GM21723 (cell line): Measurements from ENCODE around the gene SLC5A11.

Experiments
- ATAC-seq: cut with Tn5 transposase; IDR thresholded peaks from one replicate; pipeline ENCODE4 v1.9.1; 2021; ENCODE audit warnings: mild to moderate bottlenecking, moderate library complexity; ENCODE audit not compliant: unreplicated experiment

The SLC5A11 gene

DNA sequence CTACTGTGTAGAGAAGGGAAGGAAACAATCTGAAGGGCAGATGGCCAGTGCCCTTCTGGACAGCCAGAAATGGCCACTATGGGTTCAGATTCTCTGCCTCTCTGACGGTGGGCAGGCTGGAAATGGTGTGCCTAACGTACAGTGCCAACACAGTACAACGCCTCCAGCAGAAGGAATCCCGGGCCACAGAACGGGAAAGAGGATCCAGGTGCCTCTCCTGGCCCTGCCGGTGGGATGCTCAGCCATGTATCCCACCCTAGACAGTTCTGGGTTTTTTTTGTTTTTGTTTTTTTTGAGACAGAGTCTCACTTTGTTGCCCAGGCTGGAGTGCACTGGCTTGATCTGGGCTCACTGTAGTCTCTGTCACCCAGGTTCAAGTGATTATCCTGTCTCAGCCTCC, 71.5 kb downstream of the SLC5A11 start:
- ATAC-seq = no peak

DNA sequence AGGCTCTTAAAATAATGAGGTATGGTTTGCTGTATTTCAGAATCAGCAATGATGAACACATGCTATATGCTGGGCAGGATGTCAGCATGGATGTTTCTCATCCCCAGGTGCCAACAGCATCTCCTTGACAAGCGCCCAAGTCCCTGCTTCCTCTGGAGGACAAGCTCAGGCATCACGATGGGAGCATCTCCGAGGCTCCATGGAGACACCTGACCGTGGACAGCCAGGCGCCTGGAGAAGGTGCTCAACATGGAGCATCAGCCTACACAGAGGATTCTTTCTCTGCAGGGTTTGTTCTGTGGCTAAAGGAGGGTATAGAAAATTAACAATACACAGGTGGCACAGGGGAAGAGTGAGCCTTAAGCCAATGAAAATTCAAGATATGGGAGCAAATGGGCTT, 72.1 kb downstream of the SLC5A11 start:
- no peak for ATAC-seq

- no peak for ATAC-seq
These were observed 72.9 kb downstream of the SLC5A11 start for GRCh38 chr16:24918641-24919040.

- ATAC-seq = no peak
These were observed 73.8 kb downstream of the SLC5A11 start for GRCh38 chr16:24919536-24919935.

DNA sequence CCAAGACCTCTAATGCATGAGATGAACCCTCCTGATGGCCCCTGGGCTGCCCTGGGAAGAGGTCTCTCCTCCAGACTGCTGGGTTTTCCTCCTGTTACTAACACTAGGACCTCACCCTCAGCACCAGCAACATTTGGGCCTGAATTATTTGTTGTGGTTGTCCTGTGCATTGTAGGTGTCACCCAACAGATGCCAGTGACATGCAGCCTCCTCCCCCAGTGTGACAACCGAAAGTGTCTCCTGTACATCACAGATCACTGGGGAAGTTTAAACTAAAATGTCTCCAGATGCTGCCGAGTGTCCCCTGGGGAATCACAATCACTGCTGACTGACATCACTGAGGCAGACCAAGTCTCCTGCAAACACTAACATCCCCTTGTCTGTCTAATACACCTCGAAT, 74.8 kb downstream of the SLC5A11 start:
- no peak for ATAC-seq

DNA sequence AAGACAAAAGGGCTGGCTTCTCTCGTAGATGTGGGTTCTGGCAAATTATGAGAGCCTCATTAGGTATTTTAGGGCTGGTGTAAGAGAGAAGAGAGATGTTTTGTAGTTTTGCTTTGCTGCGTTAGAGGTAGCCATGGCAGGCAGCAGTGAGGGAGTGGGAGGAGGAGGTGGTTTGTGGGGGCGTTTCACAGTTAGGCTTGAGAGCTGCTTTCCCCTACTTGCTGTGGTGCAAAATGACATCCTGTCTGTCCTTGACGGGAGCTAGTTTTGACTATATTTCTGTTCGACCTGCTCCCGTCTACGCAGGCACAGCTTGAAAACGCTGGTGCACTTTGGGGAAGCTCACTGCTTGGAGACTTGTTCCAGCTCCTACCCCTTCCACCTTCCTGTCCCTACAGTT, 75.5 kb downstream of the SLC5A11 start:
- no peak for ATAC-seq

DNA sequence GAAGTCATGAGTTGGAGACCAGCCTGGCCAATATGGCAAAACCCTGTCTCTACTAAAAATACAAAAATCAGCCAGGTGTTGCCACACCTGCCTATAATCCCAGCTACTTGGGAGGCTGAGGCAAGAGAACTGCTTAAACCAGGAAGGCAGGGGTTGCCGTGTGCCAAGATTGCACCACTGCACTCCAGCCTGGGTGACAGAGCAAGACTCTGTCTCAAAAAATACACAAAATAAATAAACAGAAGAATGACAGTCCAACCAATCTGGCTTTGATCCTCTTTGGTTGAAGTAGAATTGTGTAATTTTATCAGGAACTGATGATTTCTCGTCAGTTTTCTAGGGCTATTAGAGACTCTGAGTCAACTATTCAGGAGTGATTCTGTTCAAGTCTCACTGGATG, 79.4 kb downstream of the SLC5A11 start:
- ATAC-seq = no peak

- no peak for ATAC-seq
These were observed 83.6 kb downstream of the SLC5A11 start for GRCh38 chr16:24929409-24929808.

DNA sequence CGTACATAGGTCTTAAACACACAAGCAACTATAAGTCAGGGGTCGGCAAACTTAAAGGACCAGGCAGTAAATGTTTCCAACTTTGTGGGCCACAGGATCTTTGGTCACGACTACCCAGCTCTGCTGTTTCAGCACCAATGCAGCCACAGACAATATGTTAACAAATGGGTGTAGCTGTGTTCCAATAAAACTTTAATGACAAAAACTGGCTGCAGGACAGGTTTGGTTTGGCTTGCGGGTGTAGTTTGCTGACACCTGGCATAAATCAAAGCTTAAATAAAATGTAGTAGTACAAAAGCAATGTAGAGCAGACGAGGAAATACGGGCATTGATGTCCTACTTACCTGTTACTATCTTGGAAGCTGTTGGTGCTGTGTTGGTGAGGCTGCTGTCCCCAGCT, 84.7 kb downstream of the SLC5A11 start:
- no peak for ATAC-seq

DNA sequence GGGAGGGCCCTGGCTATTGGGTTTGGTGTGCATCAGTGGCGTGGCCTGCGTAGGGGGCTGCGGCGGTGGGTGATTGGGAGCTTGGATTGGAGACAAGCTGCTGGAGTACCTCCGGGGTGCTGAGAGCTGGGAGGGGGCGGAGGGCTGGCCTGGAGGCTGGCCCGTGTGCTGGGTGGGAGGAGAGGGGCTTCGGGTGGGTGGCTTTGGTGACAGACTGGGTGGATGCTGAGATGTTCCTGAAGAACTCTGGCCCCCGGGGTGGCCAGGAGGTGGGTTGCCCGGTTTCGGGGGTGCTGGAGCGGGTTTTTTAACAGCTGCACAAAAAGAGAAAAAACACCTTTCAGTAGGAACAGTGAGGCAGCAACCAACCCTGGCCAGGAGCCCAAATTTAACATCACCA, 85.3 kb downstream of the SLC5A11 start:
- ATAC-seq = no peak

GRCh38 chr16:24935336-24935735, 89.6 kb downstream of the SLC5A11 start:
- no peak for ATAC-seq

DNA sequence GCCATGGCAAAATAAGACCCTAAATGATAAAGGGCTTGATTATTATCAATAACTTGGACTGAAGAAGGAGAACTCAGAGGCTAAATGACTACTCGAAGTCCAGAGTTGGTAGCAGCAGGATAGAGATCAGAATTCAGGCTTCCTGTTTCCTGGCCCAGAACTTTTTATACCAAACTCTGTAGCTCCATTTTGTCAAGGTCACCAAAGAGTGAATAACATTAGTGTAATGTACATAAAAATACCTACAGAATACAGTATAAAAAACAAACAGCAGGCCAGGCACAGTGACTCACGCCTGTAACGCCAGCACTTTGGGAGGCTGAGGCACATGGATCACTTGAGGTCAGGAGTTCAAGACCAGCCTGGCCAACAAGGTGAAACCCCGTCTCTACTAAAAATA, 90.4 kb downstream of the SLC5A11 start:
- ATAC-seq = no peak

DNA sequence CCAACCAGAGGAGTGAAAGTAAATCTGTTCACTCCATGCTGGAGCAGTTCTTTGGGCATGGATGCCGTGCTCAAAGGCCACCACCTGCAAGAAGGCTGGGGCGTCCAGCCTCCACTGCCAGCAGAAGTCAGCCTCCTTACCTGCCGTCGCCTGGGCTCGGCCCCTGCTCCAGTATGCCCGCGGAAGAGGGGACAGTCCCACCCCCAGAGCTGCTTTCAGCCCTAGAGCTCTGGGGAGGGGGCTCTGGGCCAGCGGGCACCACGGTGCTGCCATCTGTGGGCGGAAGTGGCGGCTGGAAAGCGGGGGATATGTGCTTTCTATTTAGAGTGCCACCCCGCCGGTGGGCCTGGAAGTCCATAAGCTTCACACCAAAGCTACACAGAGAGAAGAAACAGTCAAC, 93.5 kb downstream of the SLC5A11 start:
- no peak for ATAC-seq

DNA sequence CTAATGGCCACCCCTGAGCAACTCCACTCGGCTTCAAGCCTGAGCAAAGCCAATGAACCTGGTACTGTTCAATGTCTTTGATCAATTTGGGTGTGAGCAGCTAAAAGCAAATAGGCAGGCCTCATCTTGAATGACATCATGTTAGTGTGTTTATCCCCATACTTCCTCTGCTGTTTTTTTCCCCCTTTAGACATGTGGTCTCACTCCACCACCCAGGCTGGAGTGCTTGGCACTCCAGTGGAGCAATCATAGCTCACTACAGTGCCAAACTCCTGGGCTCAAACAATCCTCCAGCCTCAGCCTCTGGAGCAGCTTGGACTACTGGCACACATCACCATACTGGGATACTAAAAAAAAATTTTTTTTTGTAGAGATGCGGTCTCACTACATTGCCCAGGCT, 94.0 kb downstream of the SLC5A11 start:
- no peak for ATAC-seq

- ATAC-seq = no peak
These were observed 97.7 kb downstream of the SLC5A11 start for GRCh38 chr16:24943471-24943870.

- no peak for ATAC-seq
These were observed 98.4 kb downstream of the SLC5A11 start for GRCh38 chr16:24944206-24944605.

- ATAC-seq = no peak
These were observed 100.4 kb downstream of the SLC5A11 start for GRCh38 chr16:24946155-24946554.

GRCh38 chr16:24950275-24950674, 104.5 kb downstream of the SLC5A11 start:
- no peak for ATAC-seq

DNA sequence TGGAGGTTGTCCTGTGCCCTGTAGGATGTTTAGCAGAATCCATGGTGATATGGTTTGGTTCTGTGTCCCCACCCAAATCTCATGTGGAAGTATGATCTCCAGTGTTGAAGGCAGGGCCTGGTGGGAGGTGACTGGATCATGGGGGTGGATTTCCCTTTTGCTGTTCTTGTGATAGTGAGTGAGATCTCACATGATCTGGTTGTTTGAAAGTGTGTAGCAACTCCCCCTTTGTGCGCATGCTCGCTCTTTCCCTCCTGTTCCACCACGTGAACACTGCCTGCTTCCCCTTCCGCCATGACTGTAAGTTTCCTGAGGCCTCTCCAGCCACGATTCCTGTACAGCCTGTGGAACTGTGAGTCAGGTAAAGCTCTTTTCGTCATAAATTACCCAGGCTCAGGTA, 107.5 kb downstream of the SLC5A11 start:
- ATAC-seq = no peak

DNA sequence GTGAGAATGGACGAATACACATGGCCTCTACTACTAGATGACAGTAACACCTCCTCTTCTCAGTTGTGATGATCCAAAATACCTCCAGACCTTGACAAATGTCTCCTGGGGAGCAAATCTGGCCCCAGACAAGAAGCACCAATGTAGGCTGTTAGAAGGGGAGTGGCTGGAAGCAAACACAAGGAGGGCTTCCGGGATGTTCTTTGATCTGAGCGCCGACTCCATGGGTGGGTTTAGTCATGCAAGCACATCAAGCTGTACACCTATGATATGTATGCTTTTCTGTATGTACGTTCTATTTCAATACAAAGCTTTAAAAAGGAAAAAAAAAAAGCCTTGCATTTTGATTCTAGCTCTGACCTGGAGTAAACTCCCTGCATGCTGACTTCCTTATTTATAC, 108.0 kb downstream of the SLC5A11 start:
- ATAC-seq = no peak

- no peak for ATAC-seq
These were observed 108.4 kb downstream of the SLC5A11 start for GRCh38 chr16:24954137-24954536.

GRCh38 chr16:24955975-24956731, 110.4 kb downstream of the SLC5A11 start:
- ATAC-seq = no peak

GRCh38 chr16:24957887-24958286, 112.1 kb downstream of the SLC5A11 start:
- ATAC-seq = no peak
